DMS79 (cell line): ENCODE results near the gene CD47.

ENCODE experiments used
- DNase-seq: peaks from one replicate; lab custom pipeline; 2025; lab: John Stamatoyannopoulos, UW

Gene CD47

GRCh38 chr3:108091498-108092250 is 843 bp upstream of the CD47 start:
- DNase-seq: no peak

GRCh38 chr3:108090049-108090700 is 656 bp downstream of the CD47 start:
- DNase-seq: peak; percentile 45

DNA sequence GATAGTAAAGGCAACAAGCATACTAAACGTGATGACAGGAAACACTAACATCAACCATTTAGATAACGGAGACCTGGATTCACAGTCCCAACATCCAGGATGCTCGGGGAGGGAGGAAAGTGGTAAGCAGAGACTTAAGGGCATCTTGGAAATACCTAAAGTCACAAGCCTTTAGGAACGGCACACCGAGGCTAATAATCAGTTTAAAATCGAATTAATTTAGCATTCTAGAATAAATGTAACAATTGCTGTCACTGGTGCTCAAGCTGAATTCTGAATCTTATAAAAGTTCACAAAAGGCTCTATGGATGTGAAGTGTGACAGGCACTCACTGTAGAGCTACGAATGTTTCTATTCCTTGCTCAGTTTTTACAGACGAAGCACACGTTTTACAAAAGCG is 1.3 kb downstream of the CD47 start:
- no peak for DNase-seq

DNA sequence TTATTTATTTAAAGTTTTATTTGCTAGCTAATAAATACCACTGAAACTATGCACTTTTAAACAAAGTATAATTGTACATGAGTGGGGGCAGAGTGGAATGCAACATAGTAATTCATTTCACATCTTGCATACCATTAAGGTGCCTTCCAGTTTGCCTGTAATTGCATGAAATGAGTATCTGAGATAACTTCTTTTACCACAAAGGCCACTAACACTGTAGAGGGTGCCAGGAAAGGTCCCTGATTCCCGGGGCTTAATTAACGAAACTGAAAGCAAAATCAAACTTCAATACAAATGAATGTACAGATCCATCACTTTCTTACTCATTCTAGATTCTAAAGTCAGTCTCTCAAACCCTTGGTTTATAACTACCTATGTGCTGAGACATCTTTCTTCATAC is 2.1 kb downstream of the CD47 start:
- no peak for DNase-seq

- DNase-seq: no peak
These were observed 2.7 kb downstream of the CD47 start for GRCh38 chr3:108088146-108088545.

GRCh38 chr3:108086653-108087052 is 4.2 kb downstream of the CD47 start:
- DNase-seq: no peak

GRCh38 chr3:108085810-108086350 is 5.0 kb downstream of the CD47 start:
- no peak for DNase-seq

DNA sequence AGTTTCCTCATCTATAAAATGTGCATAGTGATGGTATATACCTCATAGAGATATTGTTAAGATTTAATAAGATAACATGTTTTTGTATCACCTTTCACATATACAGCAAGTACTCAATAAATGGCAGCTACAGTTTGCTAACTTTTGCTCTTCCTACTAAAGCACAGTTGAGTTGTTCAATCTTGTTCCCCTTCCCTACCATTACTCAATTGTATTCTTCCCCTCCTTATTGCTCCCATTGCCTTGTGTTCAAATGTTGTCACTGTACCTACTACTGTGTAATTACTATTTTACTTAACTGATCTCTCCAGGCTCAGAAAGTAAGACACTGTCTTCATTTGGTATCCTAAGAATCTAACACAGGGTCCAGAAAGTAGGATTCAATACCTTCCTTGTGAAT is 5.5 kb downstream of the CD47 start:
- no peak for DNase-seq

DNA sequence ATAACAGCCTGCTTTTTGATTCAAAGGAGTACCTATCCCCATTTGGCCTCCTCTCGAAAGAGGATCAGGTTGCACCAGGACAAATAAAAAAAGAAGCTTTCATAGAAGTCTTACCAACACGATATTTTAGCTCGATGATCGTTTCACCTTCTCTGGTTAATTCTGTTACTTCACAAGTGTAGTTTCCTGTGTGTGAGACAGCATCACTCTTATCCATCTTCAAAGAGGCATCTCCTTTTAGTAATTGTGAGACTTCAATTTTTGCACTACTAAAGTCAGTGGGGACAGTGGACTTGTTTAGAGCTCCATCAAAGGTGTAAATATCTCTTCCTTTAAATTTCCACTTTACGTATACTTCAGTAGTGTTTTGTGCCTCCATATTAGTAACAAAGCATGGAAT is 11.0 kb downstream of the CD47 start:
- DNase-seq: no peak

- DNase-seq: no peak
These were observed 11.8 kb downstream of the CD47 start for GRCh38 chr3:108079043-108079442.

GRCh38 chr3:108076564-108076963 is 14.3 kb downstream of the CD47 start:
- DNase-seq: no peak

- DNase-seq: no peak
These were observed 16.9 kb downstream of the CD47 start for GRCh38 chr3:108073764-108074431.

- DNase-seq: no peak
These were observed 19.5 kb downstream of the CD47 start for GRCh38 chr3:108071368-108071767.

DNA sequence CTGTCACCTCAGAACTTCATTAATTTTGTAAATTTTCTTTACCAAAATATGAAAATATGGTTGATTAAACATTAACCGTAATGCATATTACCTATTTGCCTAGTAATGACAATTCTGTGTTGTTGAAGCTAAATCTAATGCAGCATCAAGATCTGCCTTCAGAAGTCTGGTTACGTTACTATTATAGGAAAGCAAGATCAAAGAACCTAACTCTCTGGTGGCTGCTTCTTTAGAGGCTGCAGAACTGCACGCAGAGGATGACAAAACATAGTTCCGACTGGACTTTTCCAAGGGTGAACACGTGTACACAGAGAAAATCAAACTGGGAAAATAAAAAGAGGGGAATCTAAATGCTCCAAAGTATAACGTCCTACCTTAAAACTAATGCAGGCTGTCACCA is 20.5 kb downstream of the CD47 start:
- DNase-seq: no peak

GRCh38 chr3:108067768-108068167 is 23.1 kb downstream of the CD47 start:
- no peak for DNase-seq

GRCh38 chr3:108065096-108065495 is 25.7 kb downstream of the CD47 start:
- DNase-seq: no peak

- no peak for DNase-seq
These were observed 26.4 kb downstream of the CD47 start for GRCh38 chr3:108064293-108064887.

DNA sequence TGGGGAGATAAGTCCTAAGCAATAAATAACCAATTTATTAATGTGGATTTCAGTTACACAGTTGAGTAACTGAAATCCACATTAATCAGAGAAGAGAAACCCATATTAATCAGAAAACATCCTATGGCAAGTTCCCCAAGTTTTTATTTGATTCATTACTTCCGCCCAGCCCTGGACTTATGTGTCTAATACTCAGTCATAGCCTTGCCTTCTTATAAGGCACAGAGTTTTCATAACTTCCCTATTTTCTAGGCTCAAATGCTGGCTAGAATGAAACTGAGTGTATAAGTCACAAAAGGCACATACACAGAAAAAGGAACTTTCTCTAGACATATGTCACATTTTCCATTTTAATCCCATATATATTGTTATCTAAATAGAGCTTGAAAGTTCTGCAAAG is 28.8 kb downstream of the CD47 start:
- DNase-seq: no peak

DNA sequence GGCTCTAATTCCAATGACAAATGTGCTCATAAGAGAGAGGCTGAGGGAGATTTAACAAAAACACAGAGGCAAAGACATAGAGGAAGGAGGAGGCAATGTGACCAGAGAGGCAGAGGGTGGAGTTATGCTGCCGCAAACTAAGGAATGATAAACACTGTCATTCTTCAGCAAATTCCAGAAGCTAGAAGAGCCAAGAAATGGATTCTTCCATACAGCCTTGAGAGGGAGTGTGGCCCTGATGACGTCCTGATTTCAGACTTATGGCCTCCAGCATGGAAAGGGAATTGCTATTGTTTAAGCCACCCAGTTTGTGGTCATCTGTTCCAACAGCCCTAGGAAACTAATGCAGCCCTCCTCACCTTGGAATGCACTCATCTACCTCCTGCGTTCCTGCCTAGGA is 30.5 kb downstream of the CD47 start:
- DNase-seq: no peak

- DNase-seq: no peak
These were observed 34.9 kb downstream of the CD47 start for GRCh38 chr3:108055931-108056330.

DNA sequence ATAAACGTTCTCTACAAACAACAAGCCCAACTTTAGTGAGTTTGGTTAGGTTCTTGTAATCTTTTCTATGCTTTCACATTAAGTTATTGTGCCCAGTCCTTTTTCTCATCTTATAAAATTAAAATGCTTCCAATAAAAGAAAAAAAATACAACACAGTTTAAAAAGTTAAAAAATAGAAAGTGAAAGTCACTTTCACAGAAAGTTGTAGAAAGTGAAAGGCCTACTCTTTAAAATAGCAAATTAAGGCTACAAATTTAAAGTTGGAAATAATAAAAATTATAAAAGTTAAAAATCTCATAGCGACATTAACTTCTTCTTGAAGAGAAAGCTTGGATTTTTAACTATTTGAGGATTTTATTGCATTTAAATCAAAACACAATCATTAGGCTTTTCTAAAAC is 35.9 kb downstream of the CD47 start:
- DNase-seq: no peak

- DNase-seq: no peak
These were observed 37.3 kb downstream of the CD47 start for GRCh38 chr3:108053483-108053882.

DNA sequence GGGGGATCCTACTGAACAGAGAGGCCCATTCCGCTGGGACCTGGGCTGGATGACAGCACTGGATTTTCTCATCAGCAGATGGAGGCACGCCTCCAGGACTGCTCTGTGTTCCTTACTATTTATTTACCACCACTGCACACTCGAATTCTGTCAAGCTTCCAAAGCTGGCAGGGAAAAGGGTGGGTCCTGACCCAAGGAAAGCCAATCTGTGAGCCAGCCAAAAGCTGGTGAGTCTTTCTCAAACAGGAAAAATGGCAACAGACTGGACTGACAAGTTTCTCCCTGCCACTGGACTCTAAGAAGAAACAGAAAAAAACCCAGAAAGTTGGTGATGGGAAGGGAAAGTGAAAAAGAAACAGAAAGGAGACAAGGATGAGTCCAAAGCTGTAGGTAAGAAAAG is 37.8 kb downstream of the CD47 start:
- DNase-seq: no peak
